ENCODE results near the gene MYL4. TPM values are rescaled to one million over a fixed set of nuclear protein-coding genes. Genes with fewer than 3 reads are reported as not detected.

Gene MYL4
- total RNA-seq, 4 donors from 2014 or later, result not detected

DNA sequence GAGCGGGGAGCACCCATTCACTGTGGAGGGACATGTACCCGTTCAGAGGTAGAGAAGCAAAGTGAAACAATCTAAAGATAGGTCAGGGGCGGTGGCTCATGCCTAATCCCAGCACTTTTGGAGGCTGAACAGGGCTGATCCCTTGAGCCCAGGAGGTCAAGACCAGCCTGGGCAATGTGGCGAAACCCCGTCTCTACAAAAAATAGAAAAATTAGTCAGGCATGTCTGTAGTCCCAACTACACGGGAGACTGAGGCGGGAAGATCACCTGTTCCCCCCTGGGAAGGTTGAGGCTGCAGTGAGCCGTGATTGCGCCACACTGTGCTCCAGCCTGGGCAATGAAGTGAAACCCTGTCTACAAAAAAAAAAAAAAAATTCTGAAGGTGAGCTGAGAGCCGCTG is 21.7 kb downstream of the MYL4 start:
- Histone ChIP-seq H3K9me3 (no peaks in the 10 kb centered on the region), H3K4me3 (peak overlapping the region in 1 of 4 donors; percentile 2), H3K27me3 (no peaks in the 10 kb centered on the region), H3K4me1 (peaks cover 0 to 25% (median 15%) of the 10 kb centered on the region in 3 donors), H3K36me3 (no peaks in the 10 kb centered on the region), H3K27ac (no peak overlapping the region)
- TF ChIP-seq, protein P1, sequence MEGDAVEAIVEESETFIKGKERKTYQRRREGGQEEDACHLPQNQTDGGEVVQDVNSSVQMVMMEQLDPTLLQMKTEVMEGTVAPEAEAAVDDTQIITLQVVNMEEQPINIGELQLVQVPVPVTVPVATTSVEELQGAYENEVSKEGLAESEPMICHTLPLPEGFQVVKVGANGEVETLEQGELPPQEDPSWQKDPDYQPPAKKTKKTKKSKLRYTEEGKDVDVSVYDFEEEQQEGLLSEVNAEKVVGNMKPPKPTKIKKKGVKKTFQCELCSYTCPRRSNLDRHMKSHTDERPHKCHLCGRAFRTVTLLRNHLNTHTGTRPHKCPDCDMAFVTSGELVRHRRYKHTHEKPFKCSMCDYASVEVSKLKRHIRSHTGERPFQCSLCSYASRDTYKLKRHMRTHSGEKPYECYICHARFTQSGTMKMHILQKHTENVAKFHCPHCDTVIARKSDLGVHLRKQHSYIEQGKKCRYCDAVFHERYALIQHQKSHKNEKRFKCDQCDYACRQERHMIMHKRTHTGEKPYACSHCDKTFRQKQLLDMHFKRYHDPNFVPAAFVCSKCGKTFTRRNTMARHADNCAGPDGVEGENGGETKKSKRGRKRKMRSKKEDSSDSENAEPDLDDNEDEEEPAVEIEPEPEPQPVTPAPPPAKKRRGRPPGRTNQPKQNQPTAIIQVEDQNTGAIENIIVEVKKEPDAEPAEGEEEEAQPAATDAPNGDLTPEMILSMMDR (IDR thresholded peaks at IDR 0.05), result no peak
- TF ChIP-seq POLR2A (IDR thresholded peaks at IDR 0.05), result no peak
- WGBS, 2 donors, result 67 to 84% methylated on average over 10 of the region's 10 CpGs
- no peak for DNase-seq
- intact Hi-C loops (cut with DNase I), result no loop called here

DNA sequence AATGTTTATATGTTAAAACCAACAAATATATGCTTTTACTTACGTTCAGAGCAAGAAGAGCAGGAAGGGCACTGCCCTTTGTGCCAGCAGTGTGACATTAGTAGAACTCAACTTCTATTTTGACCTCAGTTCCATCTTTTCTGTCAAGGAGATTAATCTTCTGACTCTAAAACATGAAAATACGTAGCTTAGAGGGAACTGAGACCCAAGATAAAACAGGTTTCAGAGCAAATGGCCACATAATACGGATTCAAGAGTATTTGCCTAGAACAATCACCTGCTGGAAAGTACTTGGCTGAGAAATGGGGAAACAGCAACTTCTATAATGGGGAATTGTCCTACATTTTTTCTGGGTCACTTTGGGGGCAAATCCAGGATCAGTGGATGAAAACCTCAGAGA is 22.2 kb downstream of the MYL4 start:
- TF ChIP-seq, protein P1 (IDR thresholded peaks at IDR 0.05), result no peak
- TF ChIP-seq POLR2A (IDR thresholded peaks at IDR 0.05), result no peak
- intact Hi-C loops (cut with DNase I), result no loop called here
- 75 to 83% methylated on average over 3 of the region's 3 CpGs for WGBS, 2 donors
- Histone ChIP-seq H3K36me3 (no peaks in the 10 kb centered on the region), H3K27ac (no peak overlapping the region), H3K4me1 (peaks cover 0 to 20% (median 10%) of the 10 kb centered on the region in 3 donors), H3K4me3 (no peak overlapping the region), H3K27me3 (no peaks in the 10 kb centered on the region), H3K9me3 (no peaks in the 10 kb centered on the region)
- DNase-seq, result no peak

DNA sequence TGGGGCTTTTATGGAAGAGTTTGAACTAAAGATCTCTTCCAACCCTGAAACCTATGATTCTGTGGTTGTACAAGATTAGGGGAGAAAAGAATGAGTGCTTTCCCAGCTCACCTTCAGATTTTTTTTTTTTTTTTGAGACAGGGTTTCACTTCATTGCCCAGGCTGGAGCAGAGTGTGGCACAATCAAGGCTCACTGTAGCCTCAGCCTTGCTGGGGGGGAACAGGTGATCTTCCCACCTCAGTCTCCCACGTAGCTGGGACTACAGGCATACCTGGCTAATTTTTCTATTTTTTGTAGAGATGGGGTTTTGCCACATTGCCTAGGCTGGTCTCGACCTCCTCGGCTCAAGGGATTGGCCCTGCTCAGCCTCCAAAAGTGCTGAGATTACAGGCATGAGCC is 22.7 kb downstream of the MYL4 start:
- TF ChIP-seq, protein P1 (IDR thresholded peaks at IDR 0.05), result no peak
- TF ChIP-seq POLR2A (IDR thresholded peaks at IDR 0.05), result no peak
- Histone ChIP-seq H3K4me3 (no peak overlapping the region), H3K4me1 (peaks cover 0 to 19% (median 7%) of the 10 kb centered on the region in 3 donors), H3K27me3 (no peaks in the 10 kb centered on the region), H3K27ac (no peak overlapping the region), H3K36me3 (no peaks in the 10 kb centered on the region), H3K9me3 (no peaks in the 10 kb centered on the region)
- no peak for DNase-seq
- intact Hi-C loops (cut with DNase I), result no loop called here
- WGBS, 2 donors, result 80 to 81% methylated on average over 3 of the region's 3 CpGs

DNA sequence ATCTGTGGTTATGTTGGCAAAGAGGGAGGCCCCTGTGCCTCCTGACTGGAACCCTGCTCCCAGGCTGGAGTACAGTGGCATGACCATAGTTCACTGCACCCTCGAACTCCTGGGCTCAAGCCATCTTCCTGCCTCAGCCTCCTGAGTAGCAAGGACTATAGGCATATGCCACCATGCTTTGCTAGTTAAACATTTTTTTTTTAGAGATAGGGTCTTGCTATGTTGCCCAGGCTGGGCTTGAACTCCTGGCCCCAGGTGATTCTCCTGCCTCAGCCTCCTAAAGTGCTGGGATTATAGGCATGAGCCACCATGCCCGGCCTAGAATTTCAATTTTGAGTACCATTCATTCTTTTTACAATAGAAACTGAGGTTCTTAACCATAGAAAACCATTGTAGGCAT is 23.3 kb downstream of the MYL4 start:
- no peaks in the 10 kb centered on the region for H3K9me3 ChIP-seq
- no peak overlapping the region for H3K27ac ChIP-seq
- H3K4me3 ChIP-seq, result no peak overlapping the region
- H3K36me3 ChIP-seq, result no peaks in the 10 kb centered on the region
- no peaks in the 10 kb centered on the region for H3K27me3 ChIP-seq
- TF ChIP-seq, protein P1 (IDR thresholded peaks at IDR 0.05), result no peak
- no peak for TF ChIP-seq POLR2A (IDR thresholded peaks at IDR 0.05)
- WGBS, 2 donors, result 83 to 86% methylated on average over 2 of the region's 2 CpGs
- no peak for DNase-seq
- H3K4me1 ChIP-seq, result peaks cover 0 to 19% (median 7%) of the 10 kb centered on the region in 3 donors
- intact Hi-C loops (cut with DNase I), result no loop called here

DNA sequence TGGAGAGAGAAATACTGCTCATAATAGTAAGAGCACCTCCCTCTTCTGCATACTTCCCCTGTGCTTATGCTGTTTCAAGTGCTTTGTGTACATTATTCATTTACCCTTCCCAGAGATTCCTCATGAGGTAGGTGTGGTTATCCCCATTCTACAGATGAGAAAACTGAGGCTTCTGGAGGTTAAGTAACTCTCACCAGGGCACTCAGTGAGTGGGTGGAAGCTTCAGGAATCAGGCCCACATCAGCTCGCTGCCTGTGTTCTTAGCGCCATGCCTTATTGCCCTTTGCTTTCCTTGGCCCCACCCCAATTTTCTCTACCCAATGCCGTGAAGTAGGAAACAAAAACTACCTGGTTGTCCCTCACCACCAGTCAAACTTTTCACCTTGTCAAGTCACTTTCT is 26.4 kb downstream of the MYL4 start:
- intact Hi-C loops (cut with DNase I), result no loop called here
- no peaks in the 10 kb centered on the region for H3K36me3 ChIP-seq
- no peak overlapping the region for H3K4me3 ChIP-seq
- peaks cover 0 to 16% (median 15%) of the 10 kb centered on the region in 3 donors for H3K4me1 ChIP-seq
- no peaks in the 10 kb centered on the region for H3K27me3 ChIP-seq
- no peak for DNase-seq
- TF ChIP-seq, protein P1 (IDR thresholded peaks at IDR 0.05), result no peak
- TF ChIP-seq POLR2A (IDR thresholded peaks at IDR 0.05), result no peak
- H3K9me3 ChIP-seq, result no peaks in the 10 kb centered on the region
- H3K27ac ChIP-seq, result no peak overlapping the region
- WGBS, 2 donors, result 86 to 87% methylated on average over 3 of the region's 3 CpGs

Measured in esophagus squamous epithelium (tissue), 5 donors.